A549 treated with CORT108297 at 1 μM for 4 hours (cell line): Measurements from ENCODE around the gene PRRT4. TPM values are rescaled to one million over a fixed set of nuclear protein-coding genes. Genes with fewer than 3 reads are reported as not detected.

Experiments
- total RNA-seq: library from RNA; stranded (reverse); fragments of 200-300 nt; extraction: Qiagen RNA extraction; gene quantifications from 5 replicates; pipeline ENCODE4 v1.2.3, GENCODE V29; 2022

Gene PRRT4
- total RNA-seq = 0.20 to 0.54 TPM (median 0.44 TPM) in 5 replicates

DNA sequence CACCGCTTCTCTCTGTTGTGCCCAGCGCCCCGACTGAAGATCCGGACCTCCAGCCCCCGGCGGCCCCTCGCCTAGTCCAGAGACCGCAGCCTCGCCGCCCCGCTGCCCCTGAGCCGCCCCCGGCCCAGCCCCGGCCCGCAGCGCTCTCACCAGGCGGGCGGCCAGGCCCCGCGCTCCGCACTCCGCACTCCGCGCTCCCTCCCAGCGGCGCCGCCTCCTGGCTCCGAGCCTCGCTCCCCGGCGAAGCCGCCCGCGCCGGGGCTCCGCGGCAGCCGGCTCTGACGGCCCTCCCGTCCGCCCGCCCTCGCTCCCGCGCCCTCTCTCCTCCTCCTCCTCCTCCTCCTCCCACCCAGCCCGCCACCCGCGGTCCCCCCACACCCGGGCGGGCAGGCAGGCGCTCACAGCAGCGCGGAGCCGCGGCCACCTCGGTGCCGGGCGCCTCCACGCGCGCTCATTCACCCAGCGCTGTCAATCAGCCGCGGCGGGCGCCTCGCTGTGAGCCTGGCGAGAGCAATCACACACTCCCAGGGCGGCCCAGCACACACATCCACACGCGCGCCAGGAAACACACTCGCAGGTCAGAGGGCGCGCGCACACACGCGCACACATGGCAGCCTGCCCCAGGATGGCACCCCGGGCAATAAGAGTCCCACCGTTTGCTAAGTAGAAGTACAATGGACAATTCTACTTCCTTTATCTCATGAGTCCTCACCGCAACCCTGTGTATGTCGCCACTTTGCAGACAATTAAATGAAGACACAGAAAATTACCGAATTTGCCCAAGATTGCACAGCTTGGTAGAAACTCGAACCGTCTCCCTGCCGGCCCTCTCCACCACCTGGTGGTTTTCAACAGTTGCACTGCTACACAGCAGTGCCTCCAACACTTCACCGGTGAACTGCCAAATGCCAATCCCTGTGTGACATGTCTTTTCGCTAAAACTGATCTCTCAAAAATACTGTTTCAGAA lies at the start of gene PRRT4:
Gene PRRT4 (minus strand): TSS at position 280 of the 969 bp plus-strand sequence.

GRCh38 chr7:128409596-128410450 lies 48.3 kb upstream of the PRRT4 start, which contains the start of gene IMPDH1:
Gene IMPDH1 (minus strand): TSS chr7:128409982. CDS start chr7:128409901, 81 bp downstream.

DNA sequence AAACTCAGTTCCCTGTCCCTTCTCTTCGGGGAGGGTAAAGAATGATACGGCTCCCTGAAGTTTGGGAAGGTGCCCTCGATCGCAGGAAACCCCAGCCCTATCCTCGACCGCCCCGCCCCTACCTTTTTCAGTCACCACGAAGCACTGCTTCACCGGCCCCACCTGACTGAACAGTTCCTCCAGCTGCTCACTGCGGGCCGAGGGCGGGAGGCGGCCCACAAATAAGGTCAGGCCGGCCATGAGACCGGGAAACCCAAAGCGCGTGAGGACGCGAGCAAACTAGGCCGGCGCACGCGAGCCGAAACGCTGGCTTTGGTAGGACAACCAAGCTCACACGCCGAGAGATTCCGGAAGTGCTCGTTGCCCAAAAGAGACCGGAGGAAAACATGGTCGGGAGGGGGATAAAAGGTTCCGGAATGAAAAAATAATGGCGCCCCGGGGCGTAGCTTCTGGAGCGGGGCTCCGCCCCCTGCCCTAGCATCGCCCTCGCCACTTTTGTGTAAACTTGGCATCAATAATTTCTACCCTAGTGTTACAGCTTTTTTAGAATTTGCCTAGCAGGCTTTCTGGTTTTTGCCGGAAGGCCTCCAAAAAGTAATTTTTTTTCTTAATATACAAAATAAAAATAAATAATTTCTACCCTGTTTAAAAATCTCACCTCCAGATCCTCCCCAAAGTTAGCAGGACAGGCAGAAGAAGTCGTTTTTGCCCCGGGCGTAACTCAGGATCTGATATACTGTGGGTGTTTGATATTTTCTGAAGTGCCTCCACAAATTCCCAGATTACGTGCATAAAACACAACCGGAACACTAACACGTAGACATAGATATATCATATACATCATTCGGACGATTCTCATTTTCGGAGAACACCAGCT lies 17.7 kb downstream of the PRRT4 start, which contains the start of gene RBM28:
Gene RBM28 (minus strand): TSS at position 355 of the 877 bp plus-strand sequence. CDS start 115 bp downstream, at position 240.

Other genes with a start within 250 kb of the PRRT4 start
- gene LEP, start 120.4 kb downstream of the PRRT4 start, total RNA-seq = not detected in 5 replicates
- gene RBM28, start 17.8 kb downstream of the PRRT4 start, total RNA-seq = 54.3 to 69.4 TPM (median 56.4 TPM) in 5 replicates
- gene IMPDH1, start 48.3 kb upstream of the PRRT4 start, total RNA-seq = 77.5 to 110 TPM (median 99.9 TPM) in 5 replicates
- 21.1 to 26.6 TPM (median 23.0 TPM) in 5 replicates for gene HILPDA, start 94.2 kb upstream of the PRRT4 start, total RNA-seq
- 22.0 to 26.5 TPM (median 25.2 TPM) in 5 replicates for gene METTL2B, start 115.1 kb upstream of the PRRT4 start, total RNA-seq